Caco-2 (cell line): Measurements from ENCODE around the gene ARHGAP15. TPM values are rescaled to one million over a fixed set of nuclear protein-coding genes. Genes with fewer than 3 reads are reported as not detected.

ENCODE experiments used
- BruUV-seq: library from RNA; stranded (reverse); fragments of 400-500 nt; replicated peaks from 2 replicates; lab custom pipeline; 2021; lab: Mats Ljungman, UMichigan
- CTCF ChIA-PET: fragments of 300-600 bp; sonication (Branson Sonifier 250); formaldehyde crosslinking; loops from one replicate; lab custom pipeline; 2022; ENCODE audit warnings: antibody characterized with exemption; lab: Charles Lee
- POLR2A ChIA-PET: fragments of 300-600 bp; sonication (Branson Sonifier 250); formaldehyde crosslinking; loops from one replicate; lab custom pipeline; 2022; ENCODE audit warnings: antibody characterized with exemption; lab: Charles Lee
- DNase-seq, 2 experiments: peaks; one replicate each; pipeline versions ENCODE4 v3.0.0 to v3.0.0-alpha.2; 2020 to 2022
- H3K27me3 ChIP-seq: replicated peaks from 2 replicates; pipeline ENCODE4 v1.6.0; 2011; ENCODE audit warnings: low read length; ENCODE audit not compliant: control insufficient read depth, insufficient read depth
- H3K36me3 ChIP-seq: 2 replicates; pipeline ENCODE4 v1.5.1; 2011; ENCODE audit warnings: low read length; ENCODE audit not compliant: control insufficient read depth, insufficient read depth
- H3K4me1 ChIP-seq: fragments of 250-450 bp; sonication (Bioruptor Pico); 2 replicates; pipeline ENCODE4 v1.5.1; 2020; ENCODE audit warnings: mild to moderate bottlenecking
- H3K4me3 ChIP-seq: 2 replicates; pipeline ENCODE4 v1.5.1; 2011; ENCODE audit warnings: low read depth, mild to moderate bottlenecking, control low read depth, low read length
- H3K9me3 ChIP-seq: fragments of 250-450 bp; sonication (Bioruptor Pico); 2 replicates; pipeline ENCODE4 v1.5.1; 2020; ENCODE audit warnings: mild to moderate bottlenecking, moderate library complexity
- H3K27ac Mint-ChIP-seq: one replicate; pipeline ENCODE4 v1.8.0; 2022; ENCODE audit warnings: mixed read lengths; ENCODE audit not compliant: unreplicated experiment
- H3K27me3 Mint-ChIP-seq: one replicate; pipeline ENCODE4 v1.8.0; 2022; ENCODE audit warnings: mixed read lengths; ENCODE audit not compliant: insufficient read depth, unreplicated experiment
- H3K36me3 Mint-ChIP-seq: one replicate; pipeline ENCODE4 v1.8.0; 2022; ENCODE audit warnings: mild to moderate bottlenecking, mixed read lengths; ENCODE audit not compliant: insufficient read depth, unreplicated experiment
- H3K4me1 Mint-ChIP-seq: one replicate; pipeline ENCODE4 v1.8.0; 2022; ENCODE audit warnings: low read depth, mixed read lengths; ENCODE audit not compliant: unreplicated experiment
- H3K4me3 Mint-ChIP-seq: one replicate; pipeline ENCODE4 v1.8.0; 2022; ENCODE audit warnings: mild to moderate bottlenecking, moderate library complexity, mixed read lengths; ENCODE audit not compliant: unreplicated experiment
- H3K9me3 Mint-ChIP-seq: one replicate; pipeline ENCODE4 v1.8.0; 2022; ENCODE audit warnings: mixed read lengths; ENCODE audit not compliant: unreplicated experiment
- intact Hi-C: fragments of 100-400 bp; cut with micrococcal nuclease; formaldehyde crosslinking; loops from one replicate; pipeline ENCODE4 v1.10.0; 2022; ENCODE audit not compliant: unreplicated experiment
- total RNA-seq: library from RNA; stranded (reverse); gene quantifications from 2 replicates; pipeline ENCODE4 v1.2.3, GENCODE V29; 2022
- TF ChIP-seq, protein P1 (sequence below), 2 experiments: fragments of 200-600 bp in 1 of 2; IDR thresholded peaks; 1 replicate in 1 of 2; 2 replicates in 1 of 2; pipeline versions ENCODE4 v1.5.1 to v1.8.0; 2011 to 2022; ENCODE audit warnings: antibody characterized with exemption in 1 of 2, control low read depth in 1 of 2, inconsistent platforms in 1 of 2, low read depth in 1 of 2, low read length in 1 of 2, mild to moderate bottlenecking in 1 of 2, moderate library complexity in 1 of 2; ENCODE audit not compliant: insufficient read depth in 1 of 2, severe bottlenecking in 1 of 2, unreplicated experiment in 1 of 2

ARHGAP15 gene
- total RNA-seq, 1 experiment from 2014 or later, result not detected

DNA sequence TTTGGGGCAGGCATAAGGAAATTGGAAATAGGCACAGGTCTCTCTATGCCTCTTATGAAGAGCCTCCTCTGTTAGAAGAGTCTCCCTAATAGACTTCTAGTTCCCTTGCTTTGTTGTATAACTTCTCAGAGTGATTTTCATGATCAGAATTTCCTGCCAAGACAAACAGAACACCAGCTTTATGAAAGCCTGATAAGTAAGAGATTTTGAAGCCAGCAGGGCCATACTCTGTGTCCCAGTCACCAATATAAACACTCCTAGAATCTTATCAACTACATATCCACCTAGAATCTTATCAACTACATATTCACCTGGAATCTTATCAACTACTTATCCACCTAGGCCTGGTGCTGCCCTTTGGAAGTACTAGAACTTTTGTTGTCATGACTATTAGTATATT lies 579.5 kb downstream of the ARHGAP15 start:
- ChIA-PET POLR2A (no interaction called here), CTCF (no interaction called here)
- Histone ChIP-seq H3K27me3 (no peaks in the 10 kb centered on the region), H3K4me1 (peaks cover 6% of the 10 kb centered on the region; the same call in 1 of the 2 replicates), H3K4me3 (no peak overlapping the region), H3K36me3 (no peaks in the 10 kb centered on the region), H3K9me3 (peaks cover 6% of the 10 kb centered on the region)
- intact Hi-C loops, result no loop called here
- Mint-ChIP-seq H3K36me3 (no peaks in the 10 kb centered on the region), H3K4me3 (no peak overlapping the region), H3K4me1 (peaks cover 15% of the 10 kb centered on the region), H3K27ac (no peak overlapping the region), H3K27me3 (no peaks in the 10 kb centered on the region), H3K9me3 (peaks cover 41% of the 10 kb centered on the region)
- BruUV-seq, result no TSS peak
- DNase-seq, result no peak
- TF ChIP-seq, protein P1, sequence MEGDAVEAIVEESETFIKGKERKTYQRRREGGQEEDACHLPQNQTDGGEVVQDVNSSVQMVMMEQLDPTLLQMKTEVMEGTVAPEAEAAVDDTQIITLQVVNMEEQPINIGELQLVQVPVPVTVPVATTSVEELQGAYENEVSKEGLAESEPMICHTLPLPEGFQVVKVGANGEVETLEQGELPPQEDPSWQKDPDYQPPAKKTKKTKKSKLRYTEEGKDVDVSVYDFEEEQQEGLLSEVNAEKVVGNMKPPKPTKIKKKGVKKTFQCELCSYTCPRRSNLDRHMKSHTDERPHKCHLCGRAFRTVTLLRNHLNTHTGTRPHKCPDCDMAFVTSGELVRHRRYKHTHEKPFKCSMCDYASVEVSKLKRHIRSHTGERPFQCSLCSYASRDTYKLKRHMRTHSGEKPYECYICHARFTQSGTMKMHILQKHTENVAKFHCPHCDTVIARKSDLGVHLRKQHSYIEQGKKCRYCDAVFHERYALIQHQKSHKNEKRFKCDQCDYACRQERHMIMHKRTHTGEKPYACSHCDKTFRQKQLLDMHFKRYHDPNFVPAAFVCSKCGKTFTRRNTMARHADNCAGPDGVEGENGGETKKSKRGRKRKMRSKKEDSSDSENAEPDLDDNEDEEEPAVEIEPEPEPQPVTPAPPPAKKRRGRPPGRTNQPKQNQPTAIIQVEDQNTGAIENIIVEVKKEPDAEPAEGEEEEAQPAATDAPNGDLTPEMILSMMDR (IDR thresholded peaks at IDR 0.05; ENCODE audit: insufficient read depth in 1 of 2, low read depth in 1 of 2, low read length in 1 of 2, severe bottlenecking in 1 of 2, unreplicated experiment in 1 of 2), result no peak

DNA sequence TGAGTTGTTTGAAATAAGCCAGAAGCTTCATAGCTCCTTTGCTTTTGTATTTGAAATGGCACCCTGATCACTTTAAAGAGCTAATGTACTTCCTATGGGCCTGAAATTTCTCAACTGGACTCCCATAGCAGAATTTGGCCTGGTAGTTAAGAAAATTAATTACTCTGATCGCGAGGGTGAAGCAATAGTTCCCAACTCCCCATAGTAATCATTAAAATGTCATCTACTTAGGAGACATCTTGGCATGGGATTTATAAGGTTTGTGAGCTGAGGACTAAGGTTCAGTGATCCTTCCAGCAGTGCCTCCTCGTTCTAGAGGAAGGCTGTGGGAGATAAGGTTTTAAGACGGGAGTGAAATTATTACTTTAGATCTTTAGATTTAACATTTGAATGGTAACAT lies 581.0 kb downstream of the ARHGAP15 start:
- Mint-ChIP-seq H3K4me3 (no peak overlapping the region), H3K27me3 (no peaks in the 10 kb centered on the region), H3K27ac (no peak overlapping the region), H3K36me3 (no peaks in the 10 kb centered on the region), H3K4me1 (peaks cover 4% of the 10 kb centered on the region), H3K9me3 (peaks cover 36% of the 10 kb centered on the region)
- Histone ChIP-seq H3K36me3 (no peaks in the 10 kb centered on the region), H3K4me3 (no peak overlapping the region), H3K9me3 (peaks cover 6% of the 10 kb centered on the region), H3K27me3 (no peaks in the 10 kb centered on the region), H3K4me1 (peaks cover 3% of the 10 kb centered on the region; the same call in 1 of the 2 replicates)
- TF ChIP-seq, protein P1 (IDR thresholded peaks at IDR 0.05; ENCODE audit: insufficient read depth in 1 of 2, low read depth in 1 of 2, low read length in 1 of 2, severe bottlenecking in 1 of 2, unreplicated experiment in 1 of 2), result no peak
- intact Hi-C loops, result no loop called here
- BruUV-seq, result no TSS peak
- DNase-seq, result no peak
- ChIA-PET CTCF (no interaction called here), POLR2A (no interaction called here)

DNA sequence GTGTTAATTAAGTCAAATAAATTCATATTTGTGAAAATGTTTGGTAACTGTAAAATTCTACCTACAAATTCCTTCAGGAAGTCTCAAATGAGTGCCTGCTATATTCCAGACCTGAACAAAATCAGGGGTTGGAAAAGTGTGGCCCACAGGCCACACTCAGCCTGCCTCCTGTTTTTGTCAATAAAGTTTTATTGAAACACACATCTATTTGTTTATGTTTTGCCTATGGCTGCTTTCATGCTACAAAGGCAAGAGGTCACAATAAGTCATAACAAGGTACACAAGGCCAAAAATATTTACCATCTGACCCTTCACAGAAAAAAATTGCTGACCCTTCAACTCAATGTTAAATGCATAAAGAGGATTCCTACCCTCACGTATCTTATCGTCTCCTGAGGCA lies 581.7 kb downstream of the ARHGAP15 start:
- Mint-ChIP-seq H3K4me3 (no peak overlapping the region), H3K9me3 (peaks cover 36% of the 10 kb centered on the region), H3K36me3 (no peaks in the 10 kb centered on the region), H3K27ac (no peak overlapping the region), H3K4me1 (no peaks in the 10 kb centered on the region), H3K27me3 (no peaks in the 10 kb centered on the region)
- no peaks in the 10 kb centered on the region for H3K36me3 ChIP-seq
- intact Hi-C loops, result no loop called here
- POLR2A ChIA-PET, result no interaction called here
- no peaks in the 10 kb centered on the region for H3K27me3 ChIP-seq
- no peaks in the 10 kb centered on the region for H3K4me1 ChIP-seq
- no TSS peak for BruUV-seq
- H3K9me3 ChIP-seq, result peaks cover 6% of the 10 kb centered on the region
- TF ChIP-seq, protein P1 (IDR thresholded peaks at IDR 0.05; ENCODE audit: insufficient read depth in 1 of 2, low read depth in 1 of 2, low read length in 1 of 2, severe bottlenecking in 1 of 2, unreplicated experiment in 1 of 2), result no peak
- no peak overlapping the region for H3K4me3 ChIP-seq
- CTCF ChIA-PET, result no interaction called here
- no peak for DNase-seq
